Rectal smooth muscle tissue (tissue), 1 donor: Measurements from ENCODE around the gene ZBED6.
"Not testable (repeated sequence)": the region's sequence is repeated elsewhere in the genome, so short reads cannot be mapped to it uniquely, and the experiment has no call there.

Experiments
- H3K27ac ChIP-seq: one replicate; pipeline ENCODE4 v1.7.0; 2013; ENCODE audit warnings: low read depth, low read length, inconsistent platforms
- H3K27me3 ChIP-seq: one replicate; pipeline ENCODE4 v1.7.0; 2013; ENCODE audit warnings: low read length; ENCODE audit not compliant: control insufficient read depth, insufficient read depth
- H3K36me3 ChIP-seq: one replicate; pipeline ENCODE4 v1.7.0; 2013; ENCODE audit warnings: low read length; ENCODE audit not compliant: control insufficient read depth, insufficient read depth
- H3K4me1 ChIP-seq: one replicate; pipeline ENCODE4 v1.7.0; 2013; ENCODE audit warnings: low read length; ENCODE audit not compliant: control insufficient read depth, insufficient read depth
- H3K4me3 ChIP-seq: one replicate; pipeline ENCODE4 v1.7.0; 2013; ENCODE audit warnings: low read length
- H3K9ac ChIP-seq: one replicate; pipeline ENCODE4 v1.7.0; 2013; ENCODE audit warnings: low read length

The ZBED6 gene

DNA sequence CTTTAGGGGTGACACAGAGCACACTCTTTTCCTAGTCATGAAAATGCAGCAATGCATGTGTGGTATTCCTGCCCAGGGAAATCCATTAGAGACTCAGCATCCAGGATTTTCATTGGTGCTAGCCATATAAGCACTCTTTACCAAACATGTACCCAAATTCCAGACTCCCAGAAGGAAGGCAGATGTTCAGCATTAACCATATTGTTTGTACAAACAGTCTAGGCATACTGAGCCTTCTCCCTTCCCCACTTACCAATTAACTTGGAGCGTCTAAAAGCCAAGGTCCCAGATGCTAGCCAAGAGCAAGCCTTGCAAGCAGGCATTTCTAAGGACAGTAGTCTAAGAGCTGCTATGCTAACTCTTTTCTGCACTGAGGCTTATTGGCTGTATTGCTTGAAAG lies 27.9 kb downstream of the ZBED6 start:
- Histone ChIP-seq H3K4me1 (no peaks in the 10 kb centered on the region), H3K27ac (no peak overlapping the region), H3K4me3 (no peak overlapping the region), H3K36me3 (peaks cover 30% of the 10 kb centered on the region), H3K9ac (no peak overlapping the region), H3K27me3 (no peaks in the 10 kb centered on the region)

DNA sequence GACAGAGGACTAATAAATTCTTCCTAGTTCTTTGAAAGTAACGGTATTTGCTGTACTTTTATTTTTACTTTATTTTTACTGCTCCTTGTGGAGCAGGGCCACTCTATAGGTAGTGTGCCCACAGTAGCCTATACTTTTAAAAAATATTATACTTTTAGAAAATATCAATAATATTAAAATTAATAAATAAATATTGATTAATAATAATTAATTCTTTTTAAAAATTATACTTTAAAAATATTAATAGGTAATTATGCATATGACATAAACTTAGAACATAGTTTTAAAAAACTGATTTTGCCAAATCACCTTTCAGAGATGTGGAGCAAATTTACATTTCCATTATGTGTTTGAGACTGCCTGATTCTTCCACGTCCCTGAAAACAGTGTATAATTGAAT lies 30.8 kb downstream of the ZBED6 start:
- no peaks in the 10 kb centered on the region for H3K4me1 ChIP-seq
- H3K9ac ChIP-seq = no peak overlapping the region
- H3K4me3 ChIP-seq = no peak overlapping the region
- no peak overlapping the region for H3K27ac ChIP-seq
- H3K27me3 ChIP-seq = no peaks in the 10 kb centered on the region
- H3K36me3 ChIP-seq = peaks cover 25% of the 10 kb centered on the region

DNA sequence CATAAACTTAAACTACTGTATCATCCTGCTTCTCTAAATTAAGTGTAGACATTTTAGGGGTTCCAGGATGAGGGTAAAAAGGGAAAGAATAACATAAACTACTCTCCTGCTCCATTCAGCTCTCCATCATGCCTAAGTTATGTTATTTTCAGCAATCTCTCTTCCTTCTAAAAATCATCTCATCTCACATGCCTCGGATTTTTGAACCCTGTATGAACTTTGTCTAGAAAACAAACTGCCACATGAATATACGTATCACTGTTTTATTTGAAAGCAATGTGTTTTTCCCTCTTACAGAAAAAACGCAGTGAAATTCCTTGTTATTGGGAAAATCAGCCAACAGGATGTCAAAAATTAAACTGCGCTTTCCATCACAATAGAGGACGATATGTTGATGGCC lies 32.6 kb downstream of the ZBED6 start:
- no peaks in the 10 kb centered on the region for H3K4me1 ChIP-seq
- H3K9ac ChIP-seq = no peak overlapping the region
- no peaks in the 10 kb centered on the region for H3K27me3 ChIP-seq
- no peak overlapping the region for H3K27ac ChIP-seq
- H3K36me3 ChIP-seq = peaks cover 18% of the 10 kb centered on the region
- H3K4me3 ChIP-seq = no peak overlapping the region

DNA sequence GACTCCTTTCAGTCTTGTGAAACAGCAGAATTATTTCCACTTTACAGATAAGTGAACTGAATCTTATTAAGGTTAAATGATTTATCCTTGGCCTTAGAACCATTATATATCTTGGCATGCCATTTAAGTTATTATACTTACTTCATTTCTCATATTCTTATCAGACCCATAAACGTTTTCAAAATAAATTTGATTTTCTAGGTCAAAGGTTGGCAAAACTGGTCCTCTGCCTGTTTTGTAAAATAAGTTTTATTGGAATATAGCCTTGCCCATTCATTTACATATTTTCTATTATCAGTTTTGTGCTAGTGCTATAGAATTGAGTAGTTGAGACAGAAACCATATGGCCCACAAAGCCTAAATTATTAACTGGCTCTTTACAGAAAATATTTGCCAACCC lies 33.1 kb downstream of the ZBED6 start:
- Histone ChIP-seq H3K27ac (no peak overlapping the region), H3K4me1 (no peaks in the 10 kb centered on the region), H3K4me3 (no peak overlapping the region), H3K36me3 (peaks cover 13% of the 10 kb centered on the region), H3K9ac (no peak overlapping the region), H3K27me3 (no peaks in the 10 kb centered on the region)

GRCh38 chr1:203829247-203829646 lies 33.8 kb downstream of the ZBED6 start:
- H3K4me1 ChIP-seq, H3K27ac ChIP-seq, H3K9ac ChIP-seq, H3K27me3 ChIP-seq, H3K4me3 ChIP-seq: not testable (repeated sequence)
- peaks cover 12% of the 10 kb centered on the region for H3K36me3 ChIP-seq

DNA sequence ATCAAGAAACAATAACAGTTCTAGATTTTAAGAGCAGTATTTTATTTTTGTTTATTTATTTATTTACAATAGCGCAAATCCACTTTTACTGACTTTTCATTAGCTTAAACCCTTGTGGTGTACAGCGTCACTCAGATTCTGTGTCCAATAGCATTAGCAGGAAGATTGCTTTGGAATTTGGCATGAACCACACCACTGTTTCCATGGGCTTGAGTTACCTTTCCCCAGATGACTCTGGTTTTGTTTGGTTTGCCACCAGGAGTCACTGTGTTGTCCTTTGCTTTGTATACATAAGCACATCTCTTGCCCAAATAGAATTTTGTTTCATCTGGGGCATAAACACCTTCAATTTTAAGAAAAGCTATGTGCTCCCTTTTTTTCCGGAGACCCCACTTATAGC lies 40.1 kb downstream of the ZBED6 start:
- no peak overlapping the region for H3K27ac ChIP-seq
- H3K4me1 ChIP-seq = peaks cover 4% of the 10 kb centered on the region
- H3K4me3 ChIP-seq = no peak overlapping the region
- H3K9ac ChIP-seq = no peak overlapping the region
- no peaks in the 10 kb centered on the region for H3K27me3 ChIP-seq
- peaks cover 24% of the 10 kb centered on the region for H3K36me3 ChIP-seq

DNA sequence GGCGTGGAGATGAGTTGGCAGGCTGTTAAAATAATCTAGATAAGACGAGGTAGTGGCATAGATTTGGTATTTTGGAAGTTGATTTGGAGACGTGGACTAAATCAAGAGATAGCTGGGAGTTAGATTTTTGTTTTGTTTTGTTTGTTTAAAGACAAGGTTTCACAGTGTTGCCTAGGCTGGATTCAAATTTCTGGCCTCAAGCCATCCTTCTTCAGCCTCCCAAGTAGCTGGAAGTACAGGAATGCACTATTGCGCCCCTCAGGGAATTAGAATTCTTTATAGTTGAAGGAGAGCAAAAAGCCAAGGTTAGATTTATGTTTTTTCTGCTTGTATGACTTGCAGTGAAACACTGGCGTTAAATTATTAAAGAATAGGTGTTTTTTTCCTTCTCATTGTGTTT lies 43.7 kb downstream of the ZBED6 start:
- no peak overlapping the region for H3K4me3 ChIP-seq
- H3K4me1 ChIP-seq = peaks cover 4% of the 10 kb centered on the region
- H3K9ac ChIP-seq = no peak overlapping the region
- no peak overlapping the region for H3K27ac ChIP-seq
- H3K27me3 ChIP-seq = no peaks in the 10 kb centered on the region
- H3K36me3 ChIP-seq = peaks cover 22% of the 10 kb centered on the region

DNA sequence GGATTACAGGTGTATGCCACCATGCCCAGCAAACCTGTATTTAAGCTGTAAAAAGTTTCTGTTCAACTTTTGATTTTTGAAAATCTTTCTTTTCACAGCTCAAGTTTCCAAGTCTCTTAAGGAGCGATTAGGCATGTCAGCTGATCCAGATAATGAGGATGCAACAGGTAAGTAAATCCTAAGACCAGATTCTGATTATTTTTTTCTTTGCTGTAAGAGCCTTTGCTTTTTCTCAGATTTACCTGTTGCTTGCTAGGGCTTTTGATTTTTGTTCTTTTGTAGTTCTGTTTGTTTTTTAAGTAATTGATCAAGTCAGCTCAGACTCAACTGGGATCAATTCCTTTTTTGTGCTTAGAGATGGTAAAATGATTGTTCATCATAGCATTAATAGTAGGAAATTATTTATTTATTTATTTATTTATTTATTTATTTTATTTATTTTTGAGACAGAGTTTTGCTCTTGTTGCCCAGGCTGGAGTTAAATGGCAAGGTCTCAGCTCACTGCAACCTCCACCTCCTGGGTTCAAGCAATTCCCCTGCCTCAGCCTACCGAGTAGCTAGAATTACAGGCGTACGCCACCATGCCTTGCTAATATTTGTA lies 44.9 kb downstream of the ZBED6 start:
- no peak overlapping the region for H3K9ac ChIP-seq
- no peak overlapping the region for H3K4me3 ChIP-seq
- peaks cover 4% of the 10 kb centered on the region for H3K4me1 ChIP-seq
- no peak overlapping the region for H3K27ac ChIP-seq
- H3K27me3 ChIP-seq = no peaks in the 10 kb centered on the region
- peaks cover 18% of the 10 kb centered on the region for H3K36me3 ChIP-seq

DNA sequence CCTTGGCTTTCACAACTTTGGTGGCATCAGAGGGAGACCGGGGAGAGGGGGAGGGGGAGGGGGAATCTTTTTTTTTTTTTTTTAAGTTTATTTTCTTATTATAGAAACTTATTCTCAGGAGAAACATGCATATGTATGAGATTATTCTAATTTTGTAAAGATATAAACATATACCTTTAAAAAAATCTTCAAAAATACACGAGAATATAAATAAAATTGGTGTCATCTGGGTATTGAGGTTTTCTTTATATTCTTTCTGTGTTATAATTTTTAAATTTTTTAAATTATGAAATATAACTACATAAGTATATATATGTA lies 47.1 kb downstream of the ZBED6 start:
- peaks cover 10% of the 10 kb centered on the region for H3K36me3 ChIP-seq
- no peak overlapping the region for H3K9ac ChIP-seq
- no peak overlapping the region for H3K27ac ChIP-seq
- H3K4me3 ChIP-seq = no peak overlapping the region
- H3K4me1 ChIP-seq = peaks cover 4% of the 10 kb centered on the region
- H3K27me3 ChIP-seq = no peaks in the 10 kb centered on the region

DNA sequence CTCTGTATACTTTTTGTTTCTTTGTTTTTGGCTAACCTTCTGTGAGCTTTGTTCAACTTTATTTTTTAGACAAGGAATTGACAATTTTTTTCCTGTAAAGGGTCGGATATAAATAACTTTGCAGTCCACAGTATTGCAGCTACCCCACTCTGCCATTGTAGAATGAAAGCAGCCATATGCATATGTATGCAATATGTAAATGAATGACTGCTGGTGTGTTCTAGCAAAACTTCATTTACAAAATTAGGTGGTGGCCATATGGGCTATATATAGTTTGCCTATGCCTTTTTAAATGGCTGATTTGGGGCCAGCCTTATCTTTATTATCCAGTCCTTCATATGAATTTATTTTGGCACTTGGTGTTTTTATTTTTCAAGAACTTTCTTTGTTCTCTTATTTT lies 48.0 kb downstream of the ZBED6 start:
- Histone ChIP-seq H3K9ac (no peak overlapping the region), H3K4me1 (peaks cover 4% of the 10 kb centered on the region), H3K27ac (no peak overlapping the region), H3K27me3 (no peaks in the 10 kb centered on the region), H3K36me3 (peaks cover 8% of the 10 kb centered on the region), H3K4me3 (no peak overlapping the region)
